ENCODE measurements around the gene PKIG.

- TF ChIP-seq CTCF (conservative IDR thresholded peaks at IDR 0.05; ENCODE audit: low read depth, low read length) (no peak), EZH2 (IDR thresholded peaks at IDR 0.05; ENCODE audit: borderline replicate concordance, low read depth, low read length, poor library complexity, severe bottlenecking) (no peak)
These were observed 77.6 kb downstream of the PKIG start for GRCh38 chr20:44659931-44660330.

All from A673 (cell line).